GM12878 (cell line): ENCODE measurements around the gene CFAP410.

Experiments
- CBFB ChIP-seq: IDR thresholded peaks from 2 replicates; pipeline ENCODE4 v1.6.1; 2016; ENCODE audit warnings: antibody characterized with exemption, low read depth
- CREM ChIP-seq: IDR thresholded peaks from 2 replicates; pipeline ENCODE4 v1.6.1; 2014; ENCODE audit warnings: antibody characterized with exemption, low read depth
- CTCF ChIP-seq, 3 experiments: IDR thresholded peaks in 2 of 3; conservative IDR thresholded peaks in 1 of 3; 2 replicates each; pipeline ENCODE4 v1.5.1; 2011; ENCODE audit warnings: low read depth in 3 of 3, low read length in 3 of 3, mild to moderate bottlenecking in 3 of 3, control low read depth in 2 of 3, moderate library complexity in 2 of 3, inconsistent platforms in 1 of 3, mixed read lengths in 1 of 3; ENCODE audit not compliant: control insufficient read depth in 2 of 3, insufficient read depth in 1 of 3; ENCODE audit errors: extremely low read depth in 1 of 3
- GABPA ChIP-seq: IDR thresholded peaks from 2 replicates; pipeline ENCODE4 v1.6.1; 2014; ENCODE audit warnings: antibody characterized with exemption, low read depth, mild to moderate bottlenecking, inconsistent platforms
- MAX ChIP-seq: IDR thresholded peaks from 2 replicates; pipeline ENCODE4 v1.6.1; 2012; ENCODE audit warnings: low read depth, low read length, improper control_type of control experiment
- POLR2A ChIP-seq: IDR thresholded peaks from 2 replicates; pipeline ENCODE4 v1.6.1; 2011; ENCODE audit warnings: low read depth, mild to moderate bottlenecking, low read length
- TF ChIP-seq, protein P1 (sequence below): IDR thresholded peaks from 2 replicates; pipeline ENCODE4 v1.6.1; 2011; ENCODE audit warnings: low read depth, mild to moderate bottlenecking, low read length, moderate library complexity, borderline replicate concordance; ENCODE audit errors: extremely low read depth

GRCh38 chr21:44299085-44299457 is 40.1 kb downstream of the CFAP410 start:
- no peak for TF ChIP-seq CTCF (IDR thresholded peaks at IDR 0.05 in 2 of 3, conservative IDR thresholded peaks at IDR 0.05 in 1 of 3; ENCODE audit: control insufficient read depth in 2 of 3, extremely low read depth in 1 of 3, insufficient read depth in 1 of 3, low read depth in 3 of 3, low read length in 3 of 3)
- no peak for TF ChIP-seq CBFB
- no peak for TF ChIP-seq GABPA
- no peak for TF ChIP-seq CREM
- TF ChIP-seq MAX = no peak
- no peak for TF ChIP-seq POLR2A
- TF ChIP-seq, protein P1, sequence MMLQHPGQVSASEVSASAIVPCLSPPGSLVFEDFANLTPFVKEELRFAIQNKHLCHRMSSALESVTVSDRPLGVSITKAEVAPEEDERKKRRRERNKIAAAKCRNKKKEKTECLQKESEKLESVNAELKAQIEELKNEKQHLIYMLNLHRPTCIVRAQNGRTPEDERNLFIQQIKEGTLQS = no peak
